Adrenal gland (tissue), 5 donors: ENCODE measurements around the gene POLR3B.

Experiments used
- CTCF ChIP-seq, 6 experiments: fragments of 450-650 bp in 4 of 6; fragments of 200-600 bp in 2 of 6; sonication (generic) in 1 of 6; IDR thresholded peaks; 1 replicate in 5 of 6; 2 replicates in 1 of 6; pipeline versions ENCODE4 v1.5.1 to v1.8.0; 2016 to 2021; ENCODE audit warnings: antibody characterized with exemption in 6 of 6, mild to moderate bottlenecking in 2 of 6, moderate library complexity in 1 of 6
- POLR2A ChIP-seq, 2 donors: fragments of 450-650 bp; IDR thresholded peaks; one replicate each; pipeline ENCODE4 v1.6.1; 2017; ENCODE audit warnings: antibody characterized with exemption in 2 of 2, mild to moderate bottlenecking in 2 of 2, moderate library complexity in 1 of 2
- donor health status: DM: no; HTN: no; CAD: no.

- TF ChIP-seq CTCF (IDR thresholded peaks at IDR 0.05) (no peak), POLR2A (IDR thresholded peaks at IDR 0.05) (no peak)
Measured at GRCh38 chr12:106331599-106331998, 25.9 kb upstream of the POLR3B start.
